Stomach (tissue), 4 donors: Measurements from ENCODE around the gene SAAL1.

ENCODE experiments used
- EP300 ChIP-seq: sonication (generic); formaldehyde crosslinking; IDR thresholded peaks from one replicate; pipeline ENCODE4 v1.6.1; 2017; ENCODE audit warnings: antibody characterized with exemption
- POLR2A ChIP-seq, 4 donors: fragments of 450-650 bp; IDR thresholded peaks; one replicate each; pipeline ENCODE4 v1.6.1; 2016; ENCODE audit warnings: antibody characterized with exemption in 4 of 4, control low read depth in 2 of 4, mild to moderate bottlenecking in 1 of 4, moderate library complexity in 1 of 4
- POLR2AphosphoS5 ChIP-seq, 3 donors: sonication (generic); formaldehyde crosslinking; IDR thresholded peaks; one replicate each; pipeline ENCODE4 v1.6.1; 2016; ENCODE audit warnings: antibody characterized with exemption in 3 of 3
- TF ChIP-seq, protein P1 (sequence below), 7 experiments: fragments of 450-650 bp in 4 of 7; fragments of 200-600 bp in 3 of 7; sonication (generic) in 3 of 7; IDR thresholded peaks; one replicate each; pipeline ENCODE4 v1.5.1; 2016 to 2019; ENCODE audit warnings: antibody characterized with exemption in 7 of 7, control low read depth in 2 of 7, mild to moderate bottlenecking in 1 of 7

DNA sequence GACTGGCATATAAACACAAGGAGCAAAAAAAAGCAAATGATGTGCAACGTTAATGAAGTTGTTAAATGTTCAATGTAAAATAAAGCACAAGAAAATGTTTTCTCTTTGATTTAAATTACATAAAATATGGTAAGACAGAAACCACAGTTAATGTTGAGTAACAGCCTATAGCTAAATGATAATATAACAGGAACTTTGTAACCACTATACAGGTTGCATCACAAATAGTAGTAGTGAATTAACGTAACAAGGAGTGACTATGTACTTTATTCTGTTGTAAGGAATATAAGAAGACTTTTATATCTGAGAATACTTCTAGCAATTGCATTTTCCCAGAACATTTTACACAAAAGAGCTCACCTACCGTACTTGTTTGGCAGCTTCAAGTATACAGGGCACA lies 16.9 kb downstream of the SAAL1 start:
- TF ChIP-seq, protein P1, sequence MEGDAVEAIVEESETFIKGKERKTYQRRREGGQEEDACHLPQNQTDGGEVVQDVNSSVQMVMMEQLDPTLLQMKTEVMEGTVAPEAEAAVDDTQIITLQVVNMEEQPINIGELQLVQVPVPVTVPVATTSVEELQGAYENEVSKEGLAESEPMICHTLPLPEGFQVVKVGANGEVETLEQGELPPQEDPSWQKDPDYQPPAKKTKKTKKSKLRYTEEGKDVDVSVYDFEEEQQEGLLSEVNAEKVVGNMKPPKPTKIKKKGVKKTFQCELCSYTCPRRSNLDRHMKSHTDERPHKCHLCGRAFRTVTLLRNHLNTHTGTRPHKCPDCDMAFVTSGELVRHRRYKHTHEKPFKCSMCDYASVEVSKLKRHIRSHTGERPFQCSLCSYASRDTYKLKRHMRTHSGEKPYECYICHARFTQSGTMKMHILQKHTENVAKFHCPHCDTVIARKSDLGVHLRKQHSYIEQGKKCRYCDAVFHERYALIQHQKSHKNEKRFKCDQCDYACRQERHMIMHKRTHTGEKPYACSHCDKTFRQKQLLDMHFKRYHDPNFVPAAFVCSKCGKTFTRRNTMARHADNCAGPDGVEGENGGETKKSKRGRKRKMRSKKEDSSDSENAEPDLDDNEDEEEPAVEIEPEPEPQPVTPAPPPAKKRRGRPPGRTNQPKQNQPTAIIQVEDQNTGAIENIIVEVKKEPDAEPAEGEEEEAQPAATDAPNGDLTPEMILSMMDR (IDR thresholded peaks at IDR 0.05): no peak
- TF ChIP-seq EP300: no peak
- no peak for TF ChIP-seq POLR2A (IDR thresholded peaks at IDR 0.05)
- no peak for TF ChIP-seq POLR2AphosphoS5 (IDR thresholded peaks at IDR 0.05)
